Hematopoietic multipotent progenitor cell treated with erythropoietin and hydrocortisone succinate and interleukin-3 and kit ligand, for 6 days (in vitro differentiated cells): ENCODE results near the gene CLCN6.
A peak's percentile ranks its signal among the peaks of the same experiment; 100 is the strongest.

Experiments used
- DNase-seq: peaks from one replicate; pipeline ENCODE4 v3.0.0-alpha.2; 2015

Gene CLCN6

GRCh38 chr1:11780380-11781147, 25.4 kb upstream of the CLCN6 start:
- DNase-seq = no peak

GRCh38 chr1:11781297-11781696, 24.7 kb upstream of the CLCN6 start:
- no peak for DNase-seq

GRCh38 chr1:11782127-11782708, 23.8 kb upstream of the CLCN6 start:
- DNase-seq = no peak

GRCh38 chr1:11783556-11783955, 22.4 kb upstream of the CLCN6 start:
- no peak for DNase-seq

- DNase-seq = no peak
Measured at GRCh38 chr1:11784256-11784992, 21.6 kb upstream of the CLCN6 start.

- DNase-seq = peak; percentile 62
Measured at GRCh38 chr1:11784993-11785769, 20.8 kb upstream of the CLCN6 start.

- DNase-seq = no peak
Measured at GRCh38 chr1:11786168-11786567, 19.8 kb upstream of the CLCN6 start.

GRCh38 chr1:11787251-11787803, 18.7 kb upstream of the CLCN6 start:
- DNase-seq = no peak

- no peak for DNase-seq
Measured at GRCh38 chr1:11787804-11788436, 18.1 kb upstream of the CLCN6 start.

- DNase-seq = no peak
Measured at GRCh38 chr1:11788549-11789053, 17.4 kb upstream of the CLCN6 start.

- DNase-seq = no peak
Measured at GRCh38 chr1:11789126-11790067, 16.6 kb upstream of the CLCN6 start.

- DNase-seq = no peak
Measured at GRCh38 chr1:11790101-11790879, 15.7 kb upstream of the CLCN6 start.

- DNase-seq = peak; percentile 54
Measured at GRCh38 chr1:11790880-11791715, 14.9 kb upstream of the CLCN6 start.

GRCh38 chr1:11792106-11792505, 13.9 kb upstream of the CLCN6 start:
- no peak for DNase-seq

GRCh38 chr1:11793819-11794218, 12.2 kb upstream of the CLCN6 start:
- no peak for DNase-seq

GRCh38 chr1:11794446-11795237, 11.3 kb upstream of the CLCN6 start:
- no peak for DNase-seq

GRCh38 chr1:11795238-11795890, 10.6 kb upstream of the CLCN6 start:
- no peak for DNase-seq
